Glomerular endothelial cell (primary cell): ENCODE measurements around the gene GAD2. TPM values are rescaled to one million over a fixed set of nuclear protein-coding genes. Genes with fewer than 3 reads are reported as not detected.
"Not testable (repeated sequence)": the region's sequence is repeated elsewhere in the genome, so short reads cannot be mapped to it uniquely, and the experiment has no call there.

Experiments
- DNase-seq: peaks from one replicate; pipeline ENCODE4 v3.0.0-alpha.2; 2011; ENCODE audit warnings: low read depth, low spot score; ENCODE audit errors: extremely low read depth
- total RNA-seq: library from RNA; depleted of rRNA; stranded (reverse); fragments of >200 nt; gene quantifications from 2 replicates; pipeline ENCODE4 v1.2.3, GENCODE V29; 2015

GAD2 gene
- total RNA-seq, 1 donor from 2014 or later: not detected

DNA sequence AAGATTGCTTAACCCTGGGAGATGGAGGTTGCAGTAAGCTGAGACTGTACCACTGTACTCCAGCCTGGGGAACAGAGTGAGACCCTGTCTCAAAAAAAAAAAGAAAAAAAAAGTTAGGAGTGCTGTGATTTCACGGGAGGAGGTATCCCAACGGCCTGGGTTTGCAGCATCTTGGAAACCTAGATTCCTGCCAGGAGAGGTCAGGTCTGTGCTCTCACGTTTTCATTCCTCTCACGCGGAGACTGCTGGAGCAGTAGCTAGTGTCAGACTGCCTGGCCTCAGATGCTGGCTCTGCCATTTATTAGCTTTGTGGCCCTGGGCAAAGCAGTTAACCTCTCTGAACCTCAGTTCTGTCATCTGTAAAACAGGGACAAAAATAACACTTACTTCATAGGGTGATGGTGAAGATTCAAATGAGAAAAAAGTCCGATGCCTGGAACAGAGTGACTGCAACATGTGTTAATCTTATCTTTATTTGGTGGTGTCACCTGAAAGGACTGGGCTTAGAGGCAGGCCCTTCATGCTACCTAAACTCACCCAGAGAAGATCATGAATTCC lies 94.9 kb downstream of the GAD2 start:
- DNase-seq: no peak

GRCh38 chr10:26314265-26315013 lies 97.9 kb downstream of the GAD2 start:
- DNase-seq: no peak

- DNase-seq: no peak
Measured at GRCh38 chr10:26318672-26319071, 102.1 kb downstream of the GAD2 start.

- no peak for DNase-seq
Measured at GRCh38 chr10:26323219-26323618, 106.6 kb downstream of the GAD2 start.

DNA sequence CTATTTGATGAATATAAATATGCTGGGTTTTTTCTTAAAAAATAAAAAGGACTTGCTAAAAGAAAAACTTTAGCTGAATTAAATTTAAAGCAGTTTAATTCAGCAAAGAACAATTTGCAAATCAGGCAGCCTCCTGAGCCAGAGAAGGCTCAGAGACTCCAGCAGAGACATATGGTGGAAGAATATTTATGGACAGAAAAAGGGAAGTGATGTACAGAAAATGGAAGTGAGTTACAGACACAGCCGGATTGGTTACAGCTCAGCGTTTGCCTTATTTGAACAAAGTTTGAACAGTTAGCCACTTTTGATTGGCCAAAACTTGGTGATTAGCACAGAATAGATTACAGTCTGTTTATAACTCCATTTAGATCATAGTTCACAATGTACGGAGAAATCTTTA lies 110.3 kb downstream of the GAD2 start:
- DNase-seq: no peak

DNA sequence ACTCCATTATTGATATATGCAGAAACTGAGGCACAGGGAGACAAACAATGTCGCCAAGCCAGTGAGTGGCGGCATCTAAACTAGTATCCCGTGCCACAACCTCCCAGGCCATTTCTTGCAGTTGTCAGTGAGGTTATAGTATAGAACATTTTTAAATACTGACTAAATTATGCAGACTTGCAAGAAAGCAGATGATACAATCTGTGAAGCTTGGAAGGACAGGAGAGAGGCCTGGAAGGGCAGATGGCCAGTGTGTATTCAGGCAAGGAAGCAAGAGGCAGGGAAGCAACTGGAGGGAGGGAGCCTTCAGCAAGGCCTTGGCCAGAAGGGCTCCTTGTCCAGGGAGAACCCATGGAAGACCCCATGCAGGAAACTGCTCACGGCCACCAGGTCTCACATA lies 111.2 kb downstream of the GAD2 start:
- no peak for DNase-seq

- no peak for DNase-seq
Measured at GRCh38 chr10:26331371-26331770, 114.8 kb downstream of the GAD2 start.

- DNase-seq: no peak
Measured at GRCh38 chr10:26334232-26334931, 117.8 kb downstream of the GAD2 start.

DNA sequence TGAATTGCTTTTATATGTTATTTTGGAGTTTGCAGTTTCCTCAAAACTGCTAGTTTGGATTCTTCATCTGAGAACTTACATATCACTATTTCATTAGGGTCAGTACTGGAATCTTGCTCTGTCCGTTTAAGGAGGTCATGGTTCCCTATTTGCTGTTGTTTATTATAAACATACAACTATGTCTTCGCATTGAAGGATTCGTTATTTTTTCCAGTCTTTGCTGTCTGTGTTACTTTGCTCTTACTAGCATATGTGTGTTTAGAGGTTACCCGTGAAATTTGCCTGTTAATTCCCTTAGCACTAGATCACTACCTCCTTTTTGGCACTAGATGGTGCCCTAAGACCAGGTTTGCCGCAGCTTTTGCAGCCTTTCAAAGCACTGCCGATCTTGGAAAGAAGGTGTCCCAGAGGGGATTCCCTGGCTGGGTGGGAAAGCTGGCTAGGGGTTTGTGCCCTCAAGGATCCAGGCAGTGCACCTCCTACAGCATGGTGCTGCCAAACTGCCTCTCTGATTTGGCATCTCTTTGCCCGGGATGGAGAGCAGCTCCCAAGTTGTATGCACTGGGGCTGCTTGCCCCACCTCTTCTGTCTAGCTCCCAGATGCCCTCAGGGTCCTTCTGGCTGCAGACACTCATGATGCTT lies 118.5 kb downstream of the GAD2 start:
- DNase-seq: peak; percentile 1

DNA sequence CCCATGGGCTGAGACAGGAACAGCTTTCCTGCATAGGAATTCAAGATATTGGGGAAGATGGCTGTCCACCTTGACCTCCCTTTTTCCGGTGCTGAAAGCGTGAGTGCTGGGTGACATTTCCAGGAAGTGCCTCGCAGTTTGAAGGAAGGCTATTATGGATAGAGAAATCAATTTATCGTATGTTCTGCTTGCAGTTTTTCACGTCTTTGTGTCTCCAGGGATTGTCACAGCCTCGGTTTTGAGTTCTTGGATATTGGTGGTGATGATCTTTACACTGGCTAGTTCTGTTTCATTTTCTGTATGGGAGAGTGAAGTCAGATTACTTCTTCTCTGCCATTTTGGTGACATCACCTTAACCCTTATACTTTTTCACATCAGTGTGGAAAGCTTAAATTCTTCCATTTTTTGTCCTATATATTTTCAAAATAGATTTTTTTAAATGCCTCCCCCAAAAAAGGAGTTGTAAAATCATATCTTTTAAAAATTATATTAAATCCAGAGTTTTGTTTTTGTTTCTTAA lies 119.1 kb downstream of the GAD2 start:
- no peak for DNase-seq

- no peak for DNase-seq
Measured at GRCh38 chr10:26336979-26337378, 120.4 kb downstream of the GAD2 start.

- DNase-seq: no peak
Measured at GRCh38 chr10:26341701-26342100, 125.1 kb downstream of the GAD2 start.

DNA sequence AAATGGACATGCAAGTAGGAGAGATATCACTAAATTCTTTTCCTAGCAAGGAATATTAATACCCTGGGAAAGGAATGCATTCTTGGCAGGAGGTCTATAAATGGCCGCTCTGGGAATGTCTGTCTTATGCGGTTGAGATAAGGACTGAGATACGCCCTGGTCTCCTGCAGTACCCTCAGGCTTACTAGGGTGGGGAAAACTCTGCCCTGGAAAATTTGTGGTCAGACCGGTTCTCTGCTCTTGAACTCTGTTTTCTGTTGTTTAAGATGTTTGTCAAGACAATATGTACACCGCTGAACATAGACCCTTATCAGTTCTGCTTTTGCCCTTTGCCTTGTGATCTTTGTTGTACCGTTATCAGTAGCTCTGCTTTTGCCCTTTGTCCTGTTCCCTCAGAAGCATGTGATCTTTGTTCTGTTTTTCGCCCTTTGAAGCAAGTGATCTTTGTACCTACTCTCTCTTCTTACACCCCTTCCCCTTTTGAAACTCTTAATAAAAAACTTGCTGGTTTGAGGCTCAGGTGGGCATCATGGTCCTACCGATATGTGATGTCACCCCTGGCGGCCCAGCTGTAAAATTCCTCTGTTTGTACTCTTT lies 132.3 kb downstream of the GAD2 start:
- DNase-seq: not testable (repeated sequence)

Other genes starting within 250 kb of the GAD2 start
- 0.47 and 0.68 TPM in 2 replicates for gene APBB1IP, start 221.6 kb downstream of the GAD2 start, total RNA-seq